ES-I3 (cell line): Measurements from ENCODE around the gene CSRNP3.

Experiments
- H3K36me3 ChIP-seq: 2 replicates; pipeline ENCODE4 v1.6.1; 2013; ENCODE audit warnings: mild to moderate bottlenecking, low read length, control low read depth, moderate library complexity; ENCODE audit not compliant: insufficient read depth
- H3K4me1 ChIP-seq: 2 replicates; pipeline ENCODE4 v1.6.1; 2013; ENCODE audit warnings: mild to moderate bottlenecking, control low read depth, low read length; ENCODE audit not compliant: insufficient read depth
- H3K9ac ChIP-seq: 2 replicates; pipeline ENCODE4 v1.6.1; 2013; ENCODE audit warnings: low read depth, mild to moderate bottlenecking, low read length, moderate library complexity
- H3K9me3 ChIP-seq: 2 replicates; pipeline ENCODE4 v1.6.1; 2013; ENCODE audit warnings: mild to moderate bottlenecking, low read length, moderate library complexity; ENCODE audit not compliant: control insufficient read depth, insufficient read depth

CSRNP3 gene

DNA sequence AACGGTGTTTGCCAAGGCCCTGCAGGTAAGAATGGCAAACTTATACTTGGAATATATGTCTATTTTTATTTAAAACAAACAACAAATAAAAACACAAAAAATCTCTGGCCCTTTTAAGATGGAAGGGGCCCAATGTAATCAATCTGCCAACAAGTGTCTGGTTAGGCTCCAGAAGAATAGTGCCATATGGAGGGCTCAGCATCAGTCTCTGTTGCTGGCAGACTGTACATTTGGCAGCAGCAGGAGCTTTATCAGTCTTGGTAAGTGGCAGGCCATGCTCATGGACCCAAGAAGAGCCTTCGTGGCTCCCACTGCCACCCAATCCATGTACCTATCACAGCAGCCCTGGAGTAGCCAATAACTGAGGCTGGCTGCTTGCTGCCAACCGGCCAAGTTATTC lies 223.4 kb downstream of the CSRNP3 start:
- no peaks in the 10 kb centered on the region for H3K9me3 ChIP-seq
- no peak overlapping the region for H3K9ac ChIP-seq
- H3K4me1 ChIP-seq, result peaks cover 19% of the 10 kb centered on the region
- no peaks in the 10 kb centered on the region for H3K36me3 ChIP-seq

DNA sequence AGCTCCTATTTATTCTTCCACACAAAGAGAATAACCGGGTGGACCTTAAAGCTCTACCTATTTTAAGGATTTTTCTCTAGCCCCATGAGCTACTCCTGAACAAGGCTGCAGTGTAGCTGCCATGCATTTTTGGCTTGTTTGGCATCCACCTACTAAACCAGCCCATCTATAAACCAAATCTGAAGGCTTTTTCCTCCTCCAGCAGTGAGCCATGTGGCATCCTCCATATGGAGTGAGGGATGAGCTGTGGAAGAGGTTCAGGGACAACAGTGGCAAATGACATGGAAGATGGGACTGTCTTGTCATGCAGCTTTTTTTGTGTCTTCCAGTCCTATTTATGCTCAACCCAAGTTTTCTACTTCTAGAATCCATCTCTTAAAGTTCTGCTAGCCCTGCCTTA lies 224.3 kb downstream of the CSRNP3 start:
- no peak overlapping the region for H3K9ac ChIP-seq
- peaks cover 22% of the 10 kb centered on the region for H3K4me1 ChIP-seq
- H3K9me3 ChIP-seq, result no peaks in the 10 kb centered on the region
- H3K36me3 ChIP-seq, result no peaks in the 10 kb centered on the region

DNA sequence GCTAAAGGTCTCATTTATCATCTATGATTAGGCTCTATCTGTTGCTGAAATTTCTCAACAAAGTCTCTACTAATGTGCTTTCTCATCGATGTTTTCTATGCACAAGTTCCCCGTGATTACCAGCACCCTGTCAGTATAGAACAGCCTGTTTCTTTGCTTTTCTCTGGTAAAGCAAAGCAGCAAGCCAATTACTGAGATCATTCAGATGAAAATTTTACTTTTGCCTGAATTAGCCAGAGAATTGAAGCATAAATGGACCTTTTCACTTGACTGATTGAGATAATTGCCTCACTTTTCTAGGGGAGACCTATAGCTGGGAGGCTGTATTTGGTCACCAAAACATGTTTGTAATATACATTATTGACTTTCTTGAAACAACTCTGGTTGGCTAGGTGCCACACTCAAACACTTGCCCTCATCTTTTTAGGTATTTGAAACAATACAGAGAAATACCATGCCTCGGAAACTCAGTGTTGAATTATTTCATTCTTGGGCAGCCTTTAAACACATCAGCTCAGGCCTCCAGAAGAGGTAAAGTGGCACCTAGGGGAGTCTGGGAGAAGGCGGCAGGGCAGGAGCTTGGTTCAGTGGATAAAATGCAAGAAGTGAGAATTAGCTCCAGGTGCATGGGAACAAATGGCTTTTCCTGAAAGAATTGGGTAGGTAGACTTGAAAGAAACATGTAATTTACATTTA lies 228.4 kb downstream of the CSRNP3 start:
- Histone ChIP-seq H3K9me3 (no peaks in the 10 kb centered on the region), H3K9ac (no peak overlapping the region), H3K36me3 (no peaks in the 10 kb centered on the region), H3K4me1 (peaks cover 27% of the 10 kb centered on the region)

DNA sequence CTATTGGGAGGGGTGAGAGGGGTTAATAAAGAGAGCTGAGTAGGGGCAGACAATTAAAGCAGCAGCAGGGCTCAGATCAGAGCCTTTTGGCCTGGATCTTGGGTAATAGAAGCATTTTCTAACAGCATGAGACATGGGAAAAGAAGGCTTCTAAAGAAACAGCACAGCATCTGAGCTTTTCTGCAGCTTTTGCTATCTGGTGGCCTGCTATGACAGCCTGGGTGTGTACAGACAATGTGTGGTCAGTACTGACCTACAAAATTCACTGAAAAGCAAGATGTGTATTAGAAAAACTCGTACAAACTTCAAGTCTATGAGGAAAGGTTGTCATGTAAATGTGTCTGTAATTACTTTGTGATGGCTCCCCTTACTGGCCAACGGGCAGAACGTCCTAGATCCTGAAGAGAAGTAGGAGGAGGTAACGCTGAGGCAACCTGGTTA lies 229.0 kb downstream of the CSRNP3 start:
- H3K4me1 ChIP-seq, result peaks cover 29% of the 10 kb centered on the region
- H3K9ac ChIP-seq, result no peak overlapping the region
- H3K36me3 ChIP-seq, result no peaks in the 10 kb centered on the region
- no peaks in the 10 kb centered on the region for H3K9me3 ChIP-seq

DNA sequence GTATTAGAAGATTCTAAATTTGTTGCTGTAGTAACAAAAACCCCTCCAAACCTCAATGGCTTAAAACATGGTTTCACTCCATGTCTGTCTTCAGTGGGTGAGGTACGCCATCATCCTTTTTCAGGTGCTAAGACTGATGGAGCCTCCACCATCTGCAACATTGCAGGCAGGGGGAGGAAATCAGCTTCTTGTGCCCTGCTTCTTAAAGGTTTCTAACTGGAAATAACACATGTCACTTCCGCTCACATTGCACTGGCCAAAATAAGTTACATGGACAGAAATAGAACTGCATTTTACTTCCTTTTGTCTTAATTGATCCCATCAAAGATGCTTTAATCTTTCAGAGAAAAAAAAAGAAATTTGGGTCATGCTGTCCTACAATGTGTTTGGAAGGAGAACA lies 230.4 kb downstream of the CSRNP3 start:
- peaks cover 29% of the 10 kb centered on the region for H3K4me1 ChIP-seq
- H3K9ac ChIP-seq, result no peak overlapping the region
- H3K36me3 ChIP-seq, result no peaks in the 10 kb centered on the region
- no peaks in the 10 kb centered on the region for H3K9me3 ChIP-seq

DNA sequence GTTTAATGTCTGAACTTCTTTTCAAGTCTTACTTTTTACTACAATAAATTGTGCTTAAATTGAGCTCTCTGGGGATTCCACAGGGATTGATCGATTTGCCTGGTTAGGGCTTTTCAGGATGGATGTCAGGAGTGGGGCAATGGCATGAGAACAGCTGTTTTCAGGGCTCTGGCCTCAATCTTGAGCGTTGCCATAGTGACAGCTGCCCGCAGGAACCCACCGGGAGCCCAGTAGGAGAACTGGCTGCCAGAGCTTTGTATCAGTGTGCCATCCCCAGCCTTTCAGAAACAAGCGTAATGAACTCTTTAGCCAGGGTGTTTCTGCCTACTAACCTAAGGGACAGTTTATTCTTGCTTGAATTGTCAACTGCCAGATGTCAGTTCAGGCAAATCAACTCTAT lies 231.0 kb downstream of the CSRNP3 start:
- no peaks in the 10 kb centered on the region for H3K36me3 ChIP-seq
- peaks cover 29% of the 10 kb centered on the region for H3K4me1 ChIP-seq
- H3K9ac ChIP-seq, result no peak overlapping the region
- H3K9me3 ChIP-seq, result no peaks in the 10 kb centered on the region

DNA sequence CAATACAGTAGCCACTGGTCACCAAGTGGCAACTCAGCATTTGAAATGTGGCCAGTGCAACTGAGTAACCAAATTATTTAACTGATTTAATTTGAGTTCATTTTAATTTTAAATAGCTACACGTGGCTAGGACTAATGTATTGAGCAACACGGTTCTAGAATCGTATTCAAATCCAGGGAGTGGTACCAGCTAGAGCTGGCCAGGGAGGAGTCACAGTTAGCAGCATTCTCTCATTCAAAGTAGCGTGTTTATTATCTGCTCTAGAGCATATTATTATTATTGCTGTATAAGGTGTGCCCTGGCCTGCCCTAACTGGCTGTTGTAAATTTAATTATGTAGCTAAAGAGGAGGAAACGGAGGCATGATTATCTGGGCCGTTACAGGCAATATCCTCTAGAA lies 231.6 kb downstream of the CSRNP3 start:
- no peaks in the 10 kb centered on the region for H3K9me3 ChIP-seq
- no peak overlapping the region for H3K9ac ChIP-seq
- peaks cover 33% of the 10 kb centered on the region for H3K4me1 ChIP-seq
- H3K36me3 ChIP-seq, result no peaks in the 10 kb centered on the region

DNA sequence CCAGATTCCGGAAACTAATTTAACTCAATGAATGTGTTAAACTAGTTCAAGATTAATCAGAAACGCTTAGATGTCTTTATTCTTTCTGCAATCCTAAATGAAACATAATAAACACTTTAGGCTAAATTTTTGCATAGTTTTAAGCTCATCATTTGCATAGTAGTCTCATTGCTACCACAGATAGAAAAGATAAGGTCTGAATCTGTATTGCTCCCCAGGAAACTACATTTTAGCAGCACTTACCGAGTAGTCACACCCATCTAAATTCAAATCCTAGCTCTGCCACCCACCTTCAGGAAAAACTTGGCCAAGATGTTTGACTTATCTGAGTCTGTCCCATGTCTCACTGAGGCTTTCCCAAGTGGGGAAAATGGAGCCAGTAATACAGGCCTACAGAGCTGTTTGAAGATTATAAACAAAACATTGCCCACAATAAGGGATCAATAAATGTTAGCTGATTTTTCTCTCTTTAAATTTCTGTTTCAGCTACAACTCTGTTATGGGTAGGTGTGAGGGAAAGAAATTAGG lies 237.5 kb downstream of the CSRNP3 start:
- peaks cover 19% of the 10 kb centered on the region for H3K4me1 ChIP-seq
- no peaks in the 10 kb centered on the region for H3K9me3 ChIP-seq
- peak overlapping the region; percentile 16; the same call in 1 of the 2 replicates for H3K9ac ChIP-seq
- no peaks in the 10 kb centered on the region for H3K36me3 ChIP-seq

DNA sequence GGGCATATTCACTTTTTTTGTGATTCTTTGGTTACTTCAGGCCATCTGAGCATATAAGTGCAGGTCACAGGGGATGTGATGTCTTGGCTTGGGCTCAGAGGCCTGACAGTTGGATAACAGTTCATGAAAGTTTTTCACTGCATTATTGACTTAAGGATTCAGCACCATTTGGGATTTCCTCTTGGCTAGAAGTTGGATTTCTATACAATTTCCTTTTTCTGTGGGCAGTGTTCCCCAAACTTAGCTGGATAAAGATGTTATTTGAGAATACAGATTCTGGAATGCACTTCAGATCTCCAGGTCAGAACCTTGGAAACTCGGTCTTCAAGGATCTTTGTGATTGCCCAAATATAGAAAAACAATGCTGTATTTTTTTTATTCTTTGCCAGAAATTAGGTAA lies 246.6 kb downstream of the CSRNP3 start:
- H3K9ac ChIP-seq, result no peak overlapping the region
- H3K4me1 ChIP-seq, result no peaks in the 10 kb centered on the region
- no peaks in the 10 kb centered on the region for H3K36me3 ChIP-seq
- 0 out of 2 replicates have a peak, but pooled peaks cover 3% of the 10 kb centered on the region for H3K9me3 ChIP-seq

DNA sequence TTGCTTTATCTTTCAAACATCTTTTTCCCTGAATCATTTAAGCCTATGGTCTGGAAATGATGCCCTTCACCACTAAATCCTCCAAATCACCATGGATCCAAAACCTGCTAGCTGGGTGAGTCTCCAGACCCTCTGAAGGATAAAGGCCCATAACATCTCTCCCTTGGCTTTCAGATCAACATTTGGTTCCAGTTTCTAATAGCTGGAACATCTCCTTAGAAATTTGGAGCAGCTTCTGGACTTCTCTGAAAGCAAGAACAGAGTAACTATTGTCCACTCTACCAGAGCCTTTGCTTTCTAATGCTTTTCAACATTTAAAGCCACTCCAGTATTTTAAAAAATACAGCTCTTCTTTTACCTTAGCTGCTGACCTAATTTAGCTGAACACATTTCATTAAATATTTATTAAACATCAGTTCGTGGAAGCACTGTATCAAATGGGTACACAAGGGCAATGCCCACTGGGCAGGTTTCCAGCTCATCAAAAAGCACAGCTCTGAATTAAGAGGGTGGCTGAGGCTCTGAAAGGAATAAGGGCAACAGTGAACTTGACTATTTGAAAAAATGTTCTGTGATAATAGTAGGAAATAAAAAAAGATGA lies 249.2 kb downstream of the CSRNP3 start:
- Histone ChIP-seq H3K9me3 (0 out of 2 replicates have a peak, but pooled peaks cover 3% of the 10 kb centered on the region), H3K4me1 (no peaks in the 10 kb centered on the region), H3K36me3 (no peaks in the 10 kb centered on the region), H3K9ac (no peak overlapping the region)

DNA sequence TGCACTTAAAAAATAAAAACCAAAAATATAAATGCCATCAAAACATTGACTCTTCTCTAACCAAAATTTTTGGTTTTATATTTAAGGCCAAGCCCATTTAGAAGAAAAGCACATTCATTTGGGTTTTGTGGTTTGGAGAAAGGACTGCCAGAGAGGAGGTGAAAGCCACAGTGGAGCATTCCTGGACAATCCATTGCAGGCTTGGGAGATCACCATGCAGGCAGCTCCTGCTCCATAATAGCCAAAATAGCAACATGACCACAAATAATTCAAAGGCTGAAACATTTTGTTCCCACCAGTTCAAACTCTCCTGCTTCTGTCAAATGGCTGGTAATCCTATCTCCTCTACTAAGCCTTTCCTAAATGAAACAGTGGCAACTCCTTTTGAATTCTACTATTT lies 251.0 kb downstream of the CSRNP3 start:
- Histone ChIP-seq H3K9me3 (0 out of 2 replicates have a peak, but pooled peaks cover 3% of the 10 kb centered on the region), H3K9ac (no peak overlapping the region), H3K4me1 (no peaks in the 10 kb centered on the region), H3K36me3 (no peaks in the 10 kb centered on the region)

DNA sequence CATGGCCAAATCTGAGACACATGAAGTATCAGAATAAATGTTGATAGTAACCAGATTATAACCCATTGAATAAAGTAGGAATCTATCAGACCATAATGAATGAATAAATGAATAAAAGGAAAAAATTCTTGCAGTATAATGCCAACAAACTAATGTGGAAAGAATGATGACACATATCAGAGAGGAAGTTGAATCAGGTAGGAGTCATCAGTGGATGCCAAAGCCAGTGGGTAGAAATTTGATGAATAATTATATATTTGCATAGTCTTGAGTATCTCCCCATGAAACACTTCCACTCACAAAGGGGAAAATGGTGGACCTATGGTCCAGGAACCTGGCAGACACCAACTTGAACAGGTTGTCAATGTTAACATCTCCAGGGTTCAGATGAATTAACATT lies 255.9 kb downstream of the CSRNP3 start:
- no peaks in the 10 kb centered on the region for H3K36me3 ChIP-seq
- H3K9ac ChIP-seq, result no peak overlapping the region
- no peaks in the 10 kb centered on the region for H3K4me1 ChIP-seq
- no peaks in the 10 kb centered on the region for H3K9me3 ChIP-seq
